Epithelial cell of esophagus (primary cell): ENCODE measurements around the gene POU3F3.

Experiments used
- DNase-seq: peaks from one replicate; pipeline ENCODE4 v3.0.0; 2010; ENCODE audit warnings: low read depth
- H3K4me3 ChIP-seq: 2 replicates; pipeline ENCODE4 v1.5.1; 2011; ENCODE audit warnings: mild to moderate bottlenecking, low read length, control low read depth
- TF ChIP-seq, protein P1 (sequence below): IDR thresholded peaks from 2 replicates; pipeline ENCODE4 v1.5.1; 2011; ENCODE audit warnings: low read depth, mild to moderate bottlenecking, low read length, control low read depth, inconsistent platforms; ENCODE audit not compliant: insufficient read depth; ENCODE audit errors: missing control alignments

POU3F3 gene

GRCh38 chr2:104901037-104901881 is 47.3 kb downstream of the POU3F3 start:
- no peak for DNase-seq
- no peak overlapping the region for H3K4me3 ChIP-seq
- TF ChIP-seq, protein P1, sequence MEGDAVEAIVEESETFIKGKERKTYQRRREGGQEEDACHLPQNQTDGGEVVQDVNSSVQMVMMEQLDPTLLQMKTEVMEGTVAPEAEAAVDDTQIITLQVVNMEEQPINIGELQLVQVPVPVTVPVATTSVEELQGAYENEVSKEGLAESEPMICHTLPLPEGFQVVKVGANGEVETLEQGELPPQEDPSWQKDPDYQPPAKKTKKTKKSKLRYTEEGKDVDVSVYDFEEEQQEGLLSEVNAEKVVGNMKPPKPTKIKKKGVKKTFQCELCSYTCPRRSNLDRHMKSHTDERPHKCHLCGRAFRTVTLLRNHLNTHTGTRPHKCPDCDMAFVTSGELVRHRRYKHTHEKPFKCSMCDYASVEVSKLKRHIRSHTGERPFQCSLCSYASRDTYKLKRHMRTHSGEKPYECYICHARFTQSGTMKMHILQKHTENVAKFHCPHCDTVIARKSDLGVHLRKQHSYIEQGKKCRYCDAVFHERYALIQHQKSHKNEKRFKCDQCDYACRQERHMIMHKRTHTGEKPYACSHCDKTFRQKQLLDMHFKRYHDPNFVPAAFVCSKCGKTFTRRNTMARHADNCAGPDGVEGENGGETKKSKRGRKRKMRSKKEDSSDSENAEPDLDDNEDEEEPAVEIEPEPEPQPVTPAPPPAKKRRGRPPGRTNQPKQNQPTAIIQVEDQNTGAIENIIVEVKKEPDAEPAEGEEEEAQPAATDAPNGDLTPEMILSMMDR = no peak

DNA sequence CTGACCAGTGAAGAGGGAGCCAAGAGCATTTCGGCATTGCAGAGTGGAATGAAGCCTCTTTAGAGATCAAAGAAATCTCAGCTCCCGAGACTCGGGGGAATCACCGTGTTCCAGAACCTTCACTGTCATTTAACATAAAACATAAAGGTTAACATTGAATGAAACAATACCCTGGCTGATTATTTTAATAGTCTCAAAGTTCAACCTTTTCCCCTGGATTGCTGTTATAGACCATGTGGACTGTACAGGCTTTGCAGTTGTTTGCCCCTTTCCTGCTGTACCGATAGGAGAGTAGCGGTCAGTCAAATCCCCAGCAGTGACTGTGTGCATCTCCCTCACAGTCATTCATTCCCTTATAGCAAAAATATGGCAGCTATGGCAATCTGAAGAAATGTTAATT is 48.4 kb downstream of the POU3F3 start:
- TF ChIP-seq, protein P1 = no peak
- H3K4me3 ChIP-seq = no peak overlapping the region
- DNase-seq = no peak
